NCI-H82 treated with DMSO at 0.1 percent for 48 hours (cell line): ENCODE data around the gene RAB8A.
A peak's percentile ranks its signal among the peaks of the same experiment; 100 is the strongest.

Experiments used
- DNase-seq: peaks from one replicate; lab custom pipeline; 2025; ENCODE audit not compliant: unreplicated experiment; lab: John Stamatoyannopoulos, UW

RAB8A gene

DNA sequence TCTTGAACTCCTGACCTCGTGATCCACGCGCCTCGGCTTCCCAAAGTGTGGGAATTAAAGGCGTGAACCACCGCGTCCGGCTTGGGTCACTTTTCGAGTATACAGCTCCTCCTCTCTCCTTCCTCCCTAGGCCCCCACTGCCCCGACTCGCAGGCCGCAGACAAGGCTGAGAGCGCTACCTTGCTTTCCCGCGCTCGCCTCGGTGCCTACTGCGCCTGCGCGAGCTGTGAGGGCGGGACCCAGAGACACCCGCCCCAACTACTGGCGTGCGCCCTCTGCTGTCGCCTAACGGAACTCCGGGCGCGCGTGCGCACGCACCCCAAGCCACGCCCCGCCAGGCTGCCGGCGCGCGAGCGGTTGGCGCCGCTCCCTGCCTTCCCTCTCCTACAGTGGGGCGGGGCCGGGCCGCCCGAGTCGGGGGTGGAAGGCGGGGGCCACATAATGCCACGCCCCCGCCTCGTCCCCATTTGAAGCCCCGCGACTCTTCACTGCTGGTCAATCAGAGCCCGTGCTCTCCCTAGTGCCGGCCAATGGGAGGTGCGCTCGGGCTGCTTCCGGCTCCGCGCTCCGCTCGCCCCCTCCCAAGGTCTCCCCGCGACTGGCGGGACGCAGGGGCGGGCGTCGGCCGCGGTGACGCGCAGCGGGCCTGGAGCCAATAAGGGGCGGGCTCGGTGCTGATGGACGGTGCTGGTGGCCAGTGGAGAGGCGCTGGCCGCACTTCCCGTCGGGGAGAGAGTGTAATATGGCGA is at the start of gene RAB8A:
RAB8A (plus strand) TSS at position 730 of the 749 bp plus-strand sequence; CDS start at position 743, 13 bp downstream.
- DNase-seq: peak; percentile 99

DNA sequence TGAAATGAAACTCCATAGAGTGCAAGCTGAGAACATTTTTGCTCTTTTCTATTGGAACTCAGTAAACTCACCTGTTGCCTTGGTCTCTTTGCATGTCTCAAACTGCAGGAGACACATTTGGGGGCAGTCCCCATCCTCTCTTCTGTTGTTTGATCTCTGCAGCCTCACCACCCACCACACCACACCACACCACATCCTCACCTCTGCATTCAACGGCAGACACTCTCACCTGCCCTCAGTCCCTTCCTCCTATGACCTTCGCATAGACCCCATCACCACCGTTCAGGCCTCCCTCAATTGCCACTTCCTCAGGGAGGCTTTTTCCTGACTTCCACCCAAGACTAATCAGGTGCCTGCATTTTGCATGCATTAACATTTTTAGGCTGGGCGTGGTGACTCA is 49.7 kb upstream of the RAB8A start:
- DNase-seq: no peak

- DNase-seq: peak; percentile 16
Observed at GRCh38 chr19:16062789-16063188, 48.9 kb upstream of the RAB8A start.

DNA sequence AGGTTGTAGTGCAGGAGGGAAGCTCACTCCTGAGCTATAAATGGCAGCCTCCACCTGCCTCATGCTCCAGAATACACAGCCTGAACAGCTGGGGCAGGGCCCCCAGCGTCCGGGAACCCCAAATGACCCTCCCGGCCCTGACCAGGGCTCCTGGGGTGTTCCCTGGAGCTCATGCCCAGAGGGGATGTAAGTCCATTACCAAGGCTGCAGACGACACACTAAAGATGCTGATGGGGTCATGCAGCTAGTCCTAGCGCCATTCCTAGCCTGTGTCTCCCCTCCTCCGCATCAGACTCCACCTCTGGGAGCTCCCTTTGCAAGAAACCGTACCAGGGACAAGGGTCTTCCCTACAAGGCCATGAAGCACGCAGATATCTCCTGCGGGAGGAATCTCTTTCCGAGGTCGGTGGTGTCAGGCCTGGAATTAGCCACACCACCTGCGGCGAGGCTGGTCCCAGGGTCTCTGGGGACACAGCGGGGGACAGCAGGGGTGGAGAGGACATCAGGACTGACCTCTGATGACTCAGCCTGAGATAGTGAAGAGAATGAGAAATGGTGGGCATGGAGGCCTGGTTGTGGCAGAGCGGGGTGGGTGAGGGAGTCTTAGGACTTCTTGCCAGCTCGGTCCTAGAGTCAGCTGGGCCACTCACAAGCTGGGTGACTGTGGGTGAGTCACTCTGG is 47.3 kb upstream of the RAB8A start:
- no peak for DNase-seq

DNA sequence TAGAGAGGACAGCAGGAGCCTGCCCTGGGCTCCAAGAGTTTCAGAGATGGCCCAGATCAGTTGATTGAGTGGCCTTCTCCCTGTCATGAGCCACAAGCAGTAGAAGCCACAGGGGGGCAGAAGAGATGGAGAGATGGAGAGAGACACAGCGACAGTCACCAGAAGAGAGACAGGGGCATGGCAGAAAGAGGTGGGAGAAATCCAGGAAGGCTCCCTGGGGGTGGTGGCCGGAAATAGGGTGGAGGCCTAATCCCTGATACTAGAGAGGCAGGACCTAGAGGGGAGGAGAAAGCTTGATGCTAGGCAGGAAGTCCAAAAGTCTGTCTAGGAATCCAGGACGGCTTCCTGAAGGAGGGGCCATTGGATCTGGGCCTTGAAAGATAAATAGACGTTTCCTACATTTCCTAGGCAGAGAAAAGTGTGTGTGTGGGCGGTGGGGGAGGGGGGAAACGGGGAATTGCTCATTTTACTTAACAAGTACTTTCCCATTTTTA is 45.0 kb upstream of the RAB8A start:
- DNase-seq: peak; percentile 27

GRCh38 chr19:16067205-16067938 is 44.3 kb upstream of the RAB8A start:
- no peak for DNase-seq

GRCh38 chr19:16068696-16069259 is 42.9 kb upstream of the RAB8A start:
- no peak for DNase-seq

DNA sequence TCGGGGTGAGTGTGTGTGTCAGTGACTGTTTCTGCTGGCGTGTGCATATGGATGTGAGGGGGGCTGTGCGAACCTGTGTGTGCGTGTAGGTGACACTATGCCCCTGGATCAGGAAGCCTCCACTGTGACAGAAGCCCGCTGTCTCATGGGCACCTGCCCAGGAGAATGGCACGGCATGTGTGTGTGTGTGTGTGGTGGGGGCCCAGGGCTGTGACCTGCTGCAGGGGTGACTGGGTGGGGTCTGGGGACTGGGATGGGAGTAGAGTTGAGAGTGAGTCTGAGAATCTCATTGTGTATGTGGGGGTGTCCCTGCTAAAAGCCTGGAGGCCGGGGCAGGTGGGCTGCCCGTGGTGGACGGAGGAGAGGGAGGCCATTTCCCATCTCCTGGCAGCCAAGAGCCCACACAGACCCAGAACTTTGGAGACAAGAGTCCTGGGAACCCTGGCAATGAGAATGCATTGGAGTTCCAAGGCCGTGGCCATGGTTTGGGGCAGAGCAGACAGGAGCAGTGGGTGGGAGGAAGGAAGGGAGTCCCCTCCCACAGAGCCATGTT is 41.8 kb upstream of the RAB8A start:
- no peak for DNase-seq

DNA sequence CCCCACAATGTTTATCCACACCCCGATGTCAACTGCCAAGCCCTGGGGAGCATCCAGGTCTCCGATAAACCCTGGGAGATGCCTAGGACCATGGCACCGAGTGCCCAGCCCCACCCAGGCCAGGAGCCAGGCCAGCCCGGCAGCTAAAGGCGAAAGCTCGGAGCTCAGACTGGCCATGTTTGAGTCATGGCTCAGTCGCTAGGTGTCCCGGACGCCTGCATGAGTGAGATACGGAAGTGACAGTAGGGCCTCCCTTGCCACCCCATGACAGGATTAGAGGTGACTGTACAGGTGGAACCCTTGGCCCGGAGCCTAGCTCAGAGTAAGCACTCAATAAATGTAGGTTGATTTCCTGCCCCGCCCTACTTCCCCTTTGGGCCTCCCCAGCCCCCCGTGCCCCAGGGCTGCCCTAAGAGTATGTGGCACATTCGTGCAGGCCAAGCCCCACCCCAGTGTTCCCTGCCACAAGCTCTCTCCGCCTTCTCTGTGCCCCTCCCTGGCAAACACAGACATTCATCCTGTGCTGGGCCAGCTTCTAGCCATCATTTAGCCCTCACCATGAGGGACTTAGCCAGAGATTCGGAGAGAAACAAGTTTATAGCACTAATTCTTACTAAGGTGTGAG is 41.2 kb upstream of the RAB8A start:
- no peak for DNase-seq

DNA sequence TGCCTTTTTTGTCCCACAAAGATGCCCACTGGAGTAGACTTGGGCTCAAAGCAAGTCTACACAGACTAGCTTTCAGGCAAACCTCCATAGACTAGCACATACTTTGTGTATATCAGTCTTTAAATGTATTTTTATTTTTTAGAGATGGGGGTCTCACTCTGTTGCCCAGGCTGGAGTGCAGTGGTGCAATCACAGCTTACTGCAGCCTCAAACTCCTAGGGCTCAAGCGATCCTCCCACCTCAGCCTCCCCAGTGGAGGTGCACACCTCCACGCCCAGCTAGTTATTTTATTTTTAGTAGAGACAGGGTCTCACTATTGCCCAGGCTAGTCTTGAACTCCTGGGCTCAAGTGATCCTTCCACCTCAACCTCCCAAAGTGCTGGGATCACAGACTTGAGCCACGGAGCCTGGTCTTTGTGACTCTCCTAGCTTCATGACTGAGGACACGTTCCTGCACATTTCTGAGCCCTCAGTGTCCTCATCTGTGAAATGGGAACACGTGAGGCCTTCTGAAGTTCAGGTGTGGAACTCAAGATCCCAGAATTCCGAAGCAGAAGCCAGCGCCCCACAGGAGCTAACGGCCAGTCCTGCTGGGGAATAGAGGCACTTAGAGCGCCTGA is 40.5 kb upstream of the RAB8A start:
- no peak for DNase-seq

DNA sequence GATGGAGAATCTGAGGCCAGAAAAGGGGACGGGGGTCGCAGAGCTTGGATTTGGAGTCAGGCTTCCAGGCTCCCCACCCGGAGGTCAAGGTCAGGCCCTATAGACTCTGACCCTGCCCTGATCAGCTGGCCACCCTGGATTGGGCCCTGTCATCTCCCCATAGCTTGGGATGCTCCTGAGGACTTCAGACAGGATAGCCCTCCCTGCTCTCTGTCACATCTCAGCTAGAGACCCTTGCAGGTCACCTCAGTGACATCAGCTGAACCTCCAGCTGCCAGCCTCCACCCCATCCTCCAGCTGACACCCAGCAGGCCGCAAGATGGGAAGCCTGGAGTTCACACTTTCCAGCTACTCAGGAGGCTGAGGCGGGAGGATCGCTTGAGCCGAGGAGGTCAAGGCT is 38.2 kb upstream of the RAB8A start:
- no peak for DNase-seq

DNA sequence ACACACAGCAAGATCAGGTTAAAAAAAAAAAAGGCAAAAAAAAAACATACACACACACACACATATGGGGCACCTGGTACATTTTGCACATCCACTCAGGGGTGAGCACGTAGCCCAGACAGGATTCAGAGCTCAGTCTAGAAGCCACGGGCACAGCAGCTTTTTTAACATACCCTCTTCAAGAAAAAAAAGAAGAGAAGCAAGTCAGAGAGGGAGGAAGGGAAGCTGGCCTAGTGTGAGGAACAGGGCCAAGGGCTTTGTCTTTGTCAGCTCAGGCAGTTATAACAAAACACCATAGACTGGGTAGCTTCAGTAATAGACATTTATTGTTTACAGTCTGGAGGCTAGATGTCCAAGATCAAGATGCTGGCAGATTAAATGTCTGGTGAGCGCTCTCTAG is 37.7 kb upstream of the RAB8A start:
- DNase-seq: no peak

DNA sequence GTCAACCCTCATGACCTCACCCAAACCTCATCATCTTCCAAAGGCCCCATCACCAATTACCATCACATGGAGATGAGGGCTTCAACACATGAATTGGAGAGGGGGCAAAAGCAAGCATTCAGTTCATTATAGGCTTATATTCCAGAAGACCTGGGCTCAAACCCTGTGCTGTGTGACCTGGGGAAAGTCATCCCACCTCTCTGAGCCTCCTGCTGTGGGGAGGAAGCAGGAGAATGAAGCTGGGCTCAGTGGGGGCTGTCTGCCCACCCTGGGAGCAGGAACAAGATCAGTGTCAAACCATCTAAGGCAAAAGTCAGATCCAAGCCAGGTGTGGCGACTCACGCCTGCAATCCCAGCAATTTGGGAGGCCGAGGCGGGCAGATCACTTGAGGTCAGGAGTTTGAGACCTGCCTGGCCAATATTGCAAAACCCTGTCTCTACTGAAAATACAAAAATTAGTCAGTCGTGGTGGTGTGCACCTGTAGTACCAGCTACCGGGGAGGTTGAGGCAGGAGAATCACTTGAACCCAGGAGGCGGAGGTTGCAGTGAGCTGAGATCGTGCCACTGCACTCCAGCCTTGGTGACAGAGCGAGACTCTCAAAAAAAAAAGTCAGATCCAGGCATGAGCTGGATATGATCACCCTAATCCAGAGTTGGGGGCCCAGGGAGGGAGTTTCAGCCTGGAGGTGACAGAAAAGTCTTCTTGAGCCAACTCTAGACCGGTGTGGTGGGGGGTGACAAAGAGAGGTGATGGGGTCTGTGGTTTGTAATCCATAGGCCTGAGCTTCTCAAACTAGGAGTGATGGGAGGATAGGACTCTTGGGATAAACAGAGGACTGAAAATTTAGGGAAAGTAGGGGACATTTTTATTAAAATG is 37.0 kb upstream of the RAB8A start:
- DNase-seq: no peak

- no peak for DNase-seq
Observed at GRCh38 chr19:16075430-16076153, 36.1 kb upstream of the RAB8A start.

DNA sequence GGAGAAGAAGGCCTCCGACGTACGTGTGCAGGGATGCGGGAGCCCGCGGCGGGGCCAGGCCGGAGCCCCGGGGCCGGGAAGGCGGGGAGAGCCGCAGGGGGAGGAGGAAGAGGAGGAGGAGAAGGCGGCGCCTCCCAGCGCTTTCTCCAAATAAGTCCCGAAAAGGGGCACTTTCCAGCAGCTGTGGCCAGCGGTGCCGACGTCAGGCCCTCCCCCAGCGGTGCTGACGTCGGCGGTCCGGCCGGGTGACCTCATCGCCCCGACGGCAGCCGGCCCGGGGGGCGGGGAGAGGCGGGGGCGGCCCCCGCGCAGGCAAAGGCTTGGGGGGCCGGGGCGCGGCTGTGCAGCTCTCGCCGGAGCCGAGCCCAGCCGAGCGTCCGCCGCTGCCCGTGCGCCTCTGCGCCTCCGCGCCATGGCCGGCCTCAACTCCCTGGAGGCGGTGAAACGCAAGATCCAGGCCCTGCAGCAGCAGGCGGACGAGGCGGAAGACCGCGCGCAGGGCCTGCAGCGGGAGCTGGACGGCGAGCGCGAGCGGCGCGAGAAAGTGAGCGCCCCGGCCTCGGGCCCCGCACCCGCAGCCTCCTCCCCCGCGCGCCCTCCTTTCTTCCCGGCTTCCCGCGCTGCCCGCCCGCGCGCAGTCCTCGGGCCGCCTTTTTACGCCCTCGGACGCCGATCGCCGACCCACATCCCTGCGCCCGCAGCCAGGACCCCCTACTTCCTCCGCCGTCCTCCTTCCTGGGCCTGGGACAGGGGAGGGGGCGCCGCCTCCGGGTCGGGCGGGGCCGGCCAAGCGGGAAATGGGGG is 35.3 kb upstream of the RAB8A start, which contains the start of gene TPM4:
TPM4 (plus strand) TSS at position 342 of the 804 bp plus-strand sequence; CDS start at position 413, 71 bp downstream.
- peak; percentile 10 for DNase-seq

DNA sequence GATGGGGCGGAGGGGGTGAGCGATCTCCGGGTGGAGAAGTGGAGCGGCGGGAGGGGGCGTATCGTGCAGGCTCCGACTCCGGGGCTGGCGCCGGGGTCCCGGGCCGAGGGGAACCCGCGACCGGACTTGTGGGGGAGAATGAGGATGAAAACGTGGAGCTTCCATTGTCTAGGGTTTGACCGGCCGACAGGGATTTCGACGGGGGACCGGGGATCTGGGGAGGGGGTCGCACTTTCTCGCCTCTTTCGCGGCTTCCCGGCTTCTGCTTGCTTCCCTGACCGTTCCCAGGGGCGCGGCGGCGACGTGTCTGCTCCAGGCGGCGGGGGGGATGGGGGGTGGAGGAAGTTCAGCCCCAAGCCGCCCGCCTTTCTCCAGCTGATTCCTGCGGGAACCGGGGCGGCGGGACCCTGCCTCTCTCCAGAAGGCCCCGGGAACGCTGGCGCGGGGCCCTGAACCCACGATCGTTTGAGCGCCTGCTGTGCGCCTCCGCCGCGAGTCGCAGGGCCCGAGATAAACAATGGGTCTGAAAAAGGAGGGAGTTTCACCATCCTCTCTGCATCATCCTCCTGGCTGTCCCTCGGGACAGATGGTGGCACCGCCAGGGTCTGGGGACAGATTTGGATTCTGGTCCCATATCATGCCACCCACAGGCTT is 34.6 kb upstream of the RAB8A start:
- peak; percentile 25 for DNase-seq
